Retinal pigment epithelial cell (primary cell): ENCODE results near the gene BCL11B.

Source experiments
- DNase-seq: peaks from one replicate; pipeline ENCODE4 v3.0.0-alpha.2; 2010; ENCODE audit warnings: low read depth
- H3K4me3 ChIP-seq: 2 replicates; pipeline ENCODE4 v1.5.1; 2011; ENCODE audit warnings: mild to moderate bottlenecking, low read length, control low read depth, moderate library complexity
- TF ChIP-seq, protein P1 (sequence below): conservative IDR thresholded peaks from 2 replicates; pipeline ENCODE4 v1.5.1; 2011; ENCODE audit warnings: low read depth, low read length, control low read depth, inconsistent platforms

The BCL11B gene

GRCh38 chr14:99179946-99180345, 92.1 kb downstream of the BCL11B start:
- DNase-seq: no peak
- no peak overlapping the region for H3K4me3 ChIP-seq
- TF ChIP-seq, protein P1, sequence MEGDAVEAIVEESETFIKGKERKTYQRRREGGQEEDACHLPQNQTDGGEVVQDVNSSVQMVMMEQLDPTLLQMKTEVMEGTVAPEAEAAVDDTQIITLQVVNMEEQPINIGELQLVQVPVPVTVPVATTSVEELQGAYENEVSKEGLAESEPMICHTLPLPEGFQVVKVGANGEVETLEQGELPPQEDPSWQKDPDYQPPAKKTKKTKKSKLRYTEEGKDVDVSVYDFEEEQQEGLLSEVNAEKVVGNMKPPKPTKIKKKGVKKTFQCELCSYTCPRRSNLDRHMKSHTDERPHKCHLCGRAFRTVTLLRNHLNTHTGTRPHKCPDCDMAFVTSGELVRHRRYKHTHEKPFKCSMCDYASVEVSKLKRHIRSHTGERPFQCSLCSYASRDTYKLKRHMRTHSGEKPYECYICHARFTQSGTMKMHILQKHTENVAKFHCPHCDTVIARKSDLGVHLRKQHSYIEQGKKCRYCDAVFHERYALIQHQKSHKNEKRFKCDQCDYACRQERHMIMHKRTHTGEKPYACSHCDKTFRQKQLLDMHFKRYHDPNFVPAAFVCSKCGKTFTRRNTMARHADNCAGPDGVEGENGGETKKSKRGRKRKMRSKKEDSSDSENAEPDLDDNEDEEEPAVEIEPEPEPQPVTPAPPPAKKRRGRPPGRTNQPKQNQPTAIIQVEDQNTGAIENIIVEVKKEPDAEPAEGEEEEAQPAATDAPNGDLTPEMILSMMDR: no peak

GRCh38 chr14:99179506-99179905, 92.5 kb downstream of the BCL11B start:
- DNase-seq: no peak
- no peak overlapping the region for H3K4me3 ChIP-seq
- TF ChIP-seq, protein P1: no peak

- no peak overlapping the region for H3K4me3 ChIP-seq
- no peak for DNase-seq
- TF ChIP-seq, protein P1: no peak
These were observed 93.8 kb downstream of the BCL11B start for GRCh38 chr14:99177886-99178835.

- no peak overlapping the region for H3K4me3 ChIP-seq
- no peak for DNase-seq
These were observed 94.8 kb downstream of the BCL11B start for GRCh38 chr14:99177046-99177655.

DNA sequence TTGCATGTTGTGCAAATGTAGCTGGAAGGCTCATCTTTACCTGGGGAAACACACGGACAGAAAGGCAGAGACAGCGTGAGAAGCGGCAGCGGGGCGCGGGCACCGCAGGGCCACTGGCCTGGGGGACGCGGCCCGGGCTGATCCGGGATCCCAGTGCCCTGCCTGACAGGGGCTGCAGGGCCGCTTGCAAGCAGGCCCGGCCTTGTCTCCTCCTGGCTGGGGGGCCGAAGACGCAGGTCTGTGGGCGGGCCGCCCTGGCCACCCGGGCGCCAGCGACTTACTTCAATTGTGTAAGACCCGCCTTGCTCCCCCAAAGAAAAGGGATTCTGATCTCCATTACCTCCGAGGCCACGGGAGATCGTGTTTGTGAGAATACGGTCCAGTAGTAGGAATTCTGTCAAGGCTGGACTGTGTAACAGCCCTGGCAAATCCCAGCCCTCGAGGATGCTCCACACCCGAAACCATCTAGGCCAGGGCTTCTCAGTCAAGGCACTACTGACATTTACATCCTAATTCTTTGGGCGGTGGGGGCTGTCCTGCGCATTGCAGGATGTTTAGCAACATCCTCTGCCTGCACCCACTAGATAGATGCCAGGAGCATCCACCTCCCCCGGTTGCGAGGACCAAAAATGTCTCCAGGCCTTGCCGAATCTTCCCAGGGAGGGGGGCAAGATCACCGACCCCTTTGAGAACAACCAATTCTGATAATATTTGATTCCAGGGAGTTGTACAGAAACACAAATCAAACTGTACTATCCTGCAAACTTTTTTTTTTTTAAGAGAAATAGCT, 95.6 kb downstream of the BCL11B start:
- no peak overlapping the region for H3K4me3 ChIP-seq
- TF ChIP-seq, protein P1: no peak
- no peak for DNase-seq

More at GRCh38 chr14:99177046-99177655, 94.8 kb downstream of the BCL11B start:
- TF ChIP-seq, protein P1: no peak

- TF ChIP-seq, protein P1: no peak
- DNase-seq: no peak
- no peak overlapping the region for H3K4me3 ChIP-seq
These were observed 96.5 kb downstream of the BCL11B start for GRCh38 chr14:99175331-99176155.
